ENCODE data around the gene VIPAS39.

The VIPAS39 gene

GRCh38 chr14:77406086-77406485 is 51.3 kb downstream of the VIPAS39 start:
- H3K9me3 ChIP-seq (replicated peaks; ENCODE audit: insufficient read depth, low read length) = no peaks in the 10 kb centered on the region
- H3K9me2 ChIP-seq (replicated peaks; ENCODE audit: insufficient read depth, low read length) = no peaks in the 10 kb centered on the region
- no peak overlapping the region for H3K4me3 ChIP-seq (ENCODE audit: low read length)
- H3K4me2 ChIP-seq (ENCODE audit: low read depth, low read length) = no peak overlapping the region
- no peaks in the 10 kb centered on the region for H3K79me2 ChIP-seq (ENCODE audit: low read length)
- no peaks in the 10 kb centered on the region for H3K36me3 ChIP-seq (replicated peaks; ENCODE audit: insufficient read depth, low read length)
- no peaks in the 10 kb centered on the region for H4K20me1 ChIP-seq (ENCODE audit: insufficient read depth, low read length)
- no peaks in the 10 kb centered on the region for H3K4me1 ChIP-seq (ENCODE audit: low read length)
- H3K9ac ChIP-seq (ENCODE audit: low read length) = no peak overlapping the region
- no peak overlapping the region for H3K27ac ChIP-seq (ENCODE audit: low read length)
- H3K27me3 ChIP-seq (replicated peaks; ENCODE audit: insufficient read depth, low read length) = no peaks in the 10 kb centered on the region
- no peak for DNase-seq
- no peak overlapping the region for H2AFZ ChIP-seq (ENCODE audit: low read length)
- TF ChIP-seq EZH2 (optimal IDR thresholded peaks at IDR 0.05; ENCODE audit: low read depth, low read length) = no peak
- TF ChIP-seq EZH2phosphoT487 (IDR thresholded peaks at IDR 0.05; ENCODE audit: low read length) = no peak
- no peak for TF ChIP-seq CTCF (IDR thresholded peaks at IDR 0.05; ENCODE audit: low read length)
- H3F3A ChIP-seq (ENCODE audit: insufficient read depth, low read length) = no peaks in the 10 kb centered on the region

GRCh38 chr14:77403768-77404167 is 53.6 kb downstream of the VIPAS39 start:
- Histone ChIP-seq H3K27me3 (replicated peaks; ENCODE audit: insufficient read depth, low read length) (no peaks in the 10 kb centered on the region), H3K36me3 (replicated peaks; ENCODE audit: insufficient read depth, low read length) (no peaks in the 10 kb centered on the region), H3K79me2 (ENCODE audit: low read length) (no peaks in the 10 kb centered on the region), H2AFZ (ENCODE audit: low read length) (no peak overlapping the region), H4K20me1 (ENCODE audit: insufficient read depth, low read length) (no peaks in the 10 kb centered on the region), H3K4me1 (ENCODE audit: low read length) (no peaks in the 10 kb centered on the region), H3K4me2 (ENCODE audit: low read depth, low read length) (no peak overlapping the region), H3K9ac (ENCODE audit: low read length) (no peak overlapping the region), H3K9me3 (replicated peaks; ENCODE audit: insufficient read depth, low read length) (no peaks in the 10 kb centered on the region), H3K4me3 (ENCODE audit: low read length) (no peak overlapping the region), H3F3A (ENCODE audit: insufficient read depth, low read length) (no peaks in the 10 kb centered on the region), H3K9me2 (replicated peaks; ENCODE audit: insufficient read depth, low read length) (no peaks in the 10 kb centered on the region), H3K27ac (ENCODE audit: low read length) (no peak overlapping the region)
- TF ChIP-seq EZH2phosphoT487 (IDR thresholded peaks at IDR 0.05; ENCODE audit: low read length) (no peak), CTCF (IDR thresholded peaks at IDR 0.05; ENCODE audit: low read length) (no peak), EZH2 (optimal IDR thresholded peaks at IDR 0.05; ENCODE audit: low read depth, low read length) (no peak)
- DNase-seq = no peak

GRCh38 chr14:77400216-77400615 is 57.2 kb downstream of the VIPAS39 start:
- no peak for DNase-seq
- H3K27me3 ChIP-seq (replicated peaks; ENCODE audit: insufficient read depth, low read length) = no peaks in the 10 kb centered on the region
- no peaks in the 10 kb centered on the region for H3F3A ChIP-seq (ENCODE audit: insufficient read depth, low read length)
- H3K4me3 ChIP-seq (ENCODE audit: low read length) = no peak overlapping the region
- TF ChIP-seq CTCF (IDR thresholded peaks at IDR 0.05; ENCODE audit: low read length) (no peak), EZH2phosphoT487 (IDR thresholded peaks at IDR 0.05; ENCODE audit: low read length) (no peak), EZH2 (optimal IDR thresholded peaks at IDR 0.05; ENCODE audit: low read depth, low read length) (no peak)
- no peaks in the 10 kb centered on the region for H3K79me2 ChIP-seq (ENCODE audit: low read length)
- no peaks in the 10 kb centered on the region for H3K36me3 ChIP-seq (replicated peaks; ENCODE audit: insufficient read depth, low read length)
- no peaks in the 10 kb centered on the region for H3K9me2 ChIP-seq (replicated peaks; ENCODE audit: insufficient read depth, low read length)
- no peak overlapping the region for H3K9ac ChIP-seq (ENCODE audit: low read length)
- H3K9me3 ChIP-seq (replicated peaks; ENCODE audit: insufficient read depth, low read length) = no peaks in the 10 kb centered on the region
- no peaks in the 10 kb centered on the region for H3K4me1 ChIP-seq (ENCODE audit: low read length)
- H2AFZ ChIP-seq (ENCODE audit: low read length) = no peak overlapping the region
- H3K4me2 ChIP-seq (ENCODE audit: low read depth, low read length) = no peak overlapping the region
- H4K20me1 ChIP-seq (ENCODE audit: insufficient read depth, low read length) = no peaks in the 10 kb centered on the region
- no peak overlapping the region for H3K27ac ChIP-seq (ENCODE audit: low read length)

Measured in MM.1S (cell line).